Upper lobe of left lung (tissue), 6 donors: ENCODE measurements around the gene UNC13C. TPM values are rescaled to one million over a fixed set of nuclear protein-coding genes. Genes with fewer than 3 reads are reported as not detected.

Experiments
- ATAC-seq, 2 donors: fragments of 200-7000 bp; cut with Tn5 transposase; one replicate each; pipeline ENCODE4 v1.9.1; 2022; ENCODE audit warnings: mild to moderate bottlenecking in 2 of 2, moderate library complexity in 2 of 2; ENCODE audit not compliant: low FRiP score in 2 of 2
- DNase-seq, 2 donors: peaks; one replicate each; pipeline ENCODE4 v3.0.0-alpha.2; 2019 to 2020
- H3K27ac ChIP-seq, 4 donors: fragments of 200-600 bp; sonication (generic); one replicate each; pipeline ENCODE4 v1.5.1; 2016 to 2019
- H3K27me3 ChIP-seq, 4 donors: fragments of 200-600 bp; sonication (generic); one replicate each; pipeline ENCODE4 v1.5.1; 2017 to 2019
- H3K36me3 ChIP-seq, 4 donors: fragments of 200-600 bp; sonication (generic); one replicate each; pipeline ENCODE4 v1.5.1; 2016 to 2019
- H3K4me1 ChIP-seq, 4 donors: fragments of 200-600 bp; sonication (generic); one replicate each; pipeline ENCODE4 v1.5.1; 2018 to 2019
- H3K4me3 ChIP-seq, 4 donors: fragments of 200-600 bp; sonication (generic); one replicate each; pipeline ENCODE4 v1.5.1; 2017 to 2019; ENCODE audit warnings: mild to moderate bottlenecking in 2 of 4, moderate library complexity in 1 of 4
- H3K9me3 ChIP-seq, 4 donors: fragments of 200-600 bp; sonication (generic); one replicate each; pipeline ENCODE4 v1.5.1; 2018 to 2019
- EP300 ChIP-seq, 4 donors: sonication (generic); formaldehyde crosslinking; IDR thresholded peaks; one replicate each; pipeline ENCODE4 v1.5.1; 2017; ENCODE audit warnings: antibody characterized with exemption in 4 of 4, control low read depth in 2 of 4
- POLR2A ChIP-seq, 4 donors: fragments of 450-650 bp; IDR thresholded peaks; one replicate each; pipeline ENCODE4 v1.5.1; 2016 to 2017; ENCODE audit warnings: antibody characterized with exemption in 4 of 4, mild to moderate bottlenecking in 2 of 4
- POLR2AphosphoS5 ChIP-seq, 2 donors: sonication (generic); formaldehyde crosslinking; IDR thresholded peaks; one replicate each; pipeline ENCODE4 v1.5.1; 2017; ENCODE audit warnings: antibody characterized with exemption in 2 of 2
- WGBS, 2 donors: methylation state at CpG; one replicate each; pipeline ENCODE4 v1.1.5; 2017 to 2018; 5-methylcytosine and 5-hydroxymethylcytosine counted together
- total RNA-seq, 6 donors: library from RNA; depleted of rRNA in 4 of 6; stranded (reverse); fragments of >200 nt in 4 of 6; gene quantifications; one replicate each; pipeline versions ENCODE4 v1.1.0 to v1.2.1, GENCODE V29; 2016 to 2021
- TF ChIP-seq, protein P1 (sequence below), 6 experiments: fragments of 450-650 bp in 4 of 6; fragments of 200-600 bp in 2 of 6; sonication (generic) in 2 of 6; IDR thresholded peaks; one replicate each; pipeline ENCODE4 v1.5.1; 2016 to 2019; ENCODE audit warnings: antibody characterized with exemption in 6 of 6
- donor health status: DM: no; HTN: no; CAD: no; lungs with moderate emphysema.
- donor health status: DM: no; HTN: yes; CAD: no; lungs with severe emphysema.

The UNC13C gene
- total RNA-seq, 6 donors from 2014 or later: 0.07 to 1.0 (median 0.34) TPM

DNA sequence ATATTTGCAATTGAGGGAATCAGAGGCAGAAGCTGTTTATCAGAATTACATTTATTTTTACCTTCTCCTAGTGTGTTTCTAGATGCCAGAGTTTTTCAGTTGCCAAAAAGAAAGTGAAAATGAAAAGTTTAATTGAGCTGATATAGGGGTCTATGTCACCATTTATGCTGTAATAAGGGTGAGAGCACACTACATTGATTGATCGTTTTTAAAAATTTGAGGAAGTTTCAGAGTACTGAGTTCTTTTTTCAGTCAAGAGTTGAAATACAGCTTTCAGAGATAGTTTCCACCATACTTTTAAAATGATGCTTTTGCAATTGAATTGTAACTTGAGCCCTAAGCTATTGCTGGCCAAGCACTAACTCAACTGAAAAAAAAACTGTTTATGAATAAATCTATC, 326.9 kb downstream of the UNC13C start:
- TF ChIP-seq POLR2AphosphoS5 (IDR thresholded peaks at IDR 0.05) (no peak), EP300 (IDR thresholded peaks at IDR 0.05) (no peak), POLR2A (IDR thresholded peaks at IDR 0.05) (no peak)
- TF ChIP-seq, protein P1, sequence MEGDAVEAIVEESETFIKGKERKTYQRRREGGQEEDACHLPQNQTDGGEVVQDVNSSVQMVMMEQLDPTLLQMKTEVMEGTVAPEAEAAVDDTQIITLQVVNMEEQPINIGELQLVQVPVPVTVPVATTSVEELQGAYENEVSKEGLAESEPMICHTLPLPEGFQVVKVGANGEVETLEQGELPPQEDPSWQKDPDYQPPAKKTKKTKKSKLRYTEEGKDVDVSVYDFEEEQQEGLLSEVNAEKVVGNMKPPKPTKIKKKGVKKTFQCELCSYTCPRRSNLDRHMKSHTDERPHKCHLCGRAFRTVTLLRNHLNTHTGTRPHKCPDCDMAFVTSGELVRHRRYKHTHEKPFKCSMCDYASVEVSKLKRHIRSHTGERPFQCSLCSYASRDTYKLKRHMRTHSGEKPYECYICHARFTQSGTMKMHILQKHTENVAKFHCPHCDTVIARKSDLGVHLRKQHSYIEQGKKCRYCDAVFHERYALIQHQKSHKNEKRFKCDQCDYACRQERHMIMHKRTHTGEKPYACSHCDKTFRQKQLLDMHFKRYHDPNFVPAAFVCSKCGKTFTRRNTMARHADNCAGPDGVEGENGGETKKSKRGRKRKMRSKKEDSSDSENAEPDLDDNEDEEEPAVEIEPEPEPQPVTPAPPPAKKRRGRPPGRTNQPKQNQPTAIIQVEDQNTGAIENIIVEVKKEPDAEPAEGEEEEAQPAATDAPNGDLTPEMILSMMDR (IDR thresholded peaks at IDR 0.05): no peak
- Histone ChIP-seq H3K27ac (no peak overlapping the region), H3K4me3 (no peak overlapping the region), H3K9me3 (no peaks in the 10 kb centered on the region), H3K4me1 (no peaks in the 10 kb centered on the region), H3K27me3 (no peaks in the 10 kb centered on the region), H3K36me3 (no peaks in the 10 kb centered on the region)
- 66 to 71% methylated on average over 1 of the region's 1 CpG for WGBS, 2 donors
- DNase-seq (no peak), ATAC-seq (no peak)

DNA sequence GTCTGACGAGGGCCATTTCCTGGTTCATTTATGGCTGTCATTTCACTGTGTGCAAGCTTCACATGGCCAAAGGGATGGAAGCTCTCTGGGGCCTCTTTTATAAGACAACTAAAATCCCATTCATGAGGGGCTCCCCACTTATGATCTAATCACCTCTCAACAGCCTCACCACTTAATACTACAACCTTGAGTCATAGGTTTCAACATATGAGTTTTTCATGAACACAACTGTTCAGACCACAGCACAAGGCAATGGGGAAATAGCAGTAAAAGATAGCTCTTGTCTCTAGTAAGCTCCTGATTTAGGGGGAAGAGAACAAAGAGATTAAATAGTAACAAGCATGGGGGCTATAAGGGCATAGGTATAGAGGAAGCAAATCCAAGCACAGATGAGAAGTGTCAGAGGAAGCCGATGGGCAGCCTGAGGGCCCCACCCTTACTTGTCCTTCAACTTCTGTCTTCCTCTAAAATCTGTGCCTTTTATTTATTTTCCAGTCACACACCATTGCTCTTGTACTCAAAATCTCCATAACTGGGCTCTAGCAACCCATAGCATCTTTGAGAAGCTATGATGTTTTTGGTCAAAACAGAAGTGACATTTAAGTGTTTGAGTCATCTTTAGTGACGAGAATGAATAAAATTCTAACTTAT, 329.1 kb downstream of the UNC13C start:
- no peak for TF ChIP-seq POLR2AphosphoS5 (IDR thresholded peaks at IDR 0.05)
- TF ChIP-seq, protein P1 (IDR thresholded peaks at IDR 0.05): no peak
- Histone ChIP-seq H3K4me3 (no peak overlapping the region), H3K36me3 (no peaks in the 10 kb centered on the region), H3K27ac (no peak overlapping the region), H3K27me3 (no peaks in the 10 kb centered on the region), H3K9me3 (no peaks in the 10 kb centered on the region), H3K4me1 (no peaks in the 10 kb centered on the region)
- WGBS, 2 donors: 78 to 84% methylated on average over 3 of the region's 3 CpGs
- DNase-seq (no peak), ATAC-seq (no peak)

DNA sequence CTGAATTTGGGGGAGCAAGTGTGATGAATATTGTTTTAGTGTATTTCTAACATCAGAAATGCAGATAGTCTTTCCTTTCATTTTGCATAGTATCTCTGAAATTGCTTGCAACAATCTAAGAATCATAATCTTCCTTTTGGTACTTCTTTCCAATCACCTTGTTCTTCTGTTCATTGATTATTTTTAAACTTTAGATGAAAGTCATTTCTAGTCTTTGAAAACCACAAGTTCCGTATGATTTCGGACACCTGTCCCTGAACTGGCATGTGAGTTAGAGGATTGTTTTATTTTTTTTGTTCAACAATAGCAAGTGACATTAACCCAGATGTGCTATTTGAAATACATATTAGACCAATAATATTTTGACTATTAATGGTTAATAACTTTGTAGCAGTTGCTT, 329.7 kb downstream of the UNC13C start:
- TF ChIP-seq, protein P1 (IDR thresholded peaks at IDR 0.05): no peak
- TF ChIP-seq EP300 (IDR thresholded peaks at IDR 0.05) (no peak), POLR2A (IDR thresholded peaks at IDR 0.05) (no peak), POLR2AphosphoS5 (IDR thresholded peaks at IDR 0.05) (no peak)
- no peak for ATAC-seq
- Histone ChIP-seq H3K4me1 (no peaks in the 10 kb centered on the region), H3K36me3 (no peaks in the 10 kb centered on the region), H3K27ac (no peak overlapping the region), H3K4me3 (no peak overlapping the region), H3K9me3 (no peaks in the 10 kb centered on the region), H3K27me3 (no peaks in the 10 kb centered on the region)
- DNase-seq: no peak
- 96% methylated on average over 2 of the region's 2 CpGs for WGBS, 2 donors

DNA sequence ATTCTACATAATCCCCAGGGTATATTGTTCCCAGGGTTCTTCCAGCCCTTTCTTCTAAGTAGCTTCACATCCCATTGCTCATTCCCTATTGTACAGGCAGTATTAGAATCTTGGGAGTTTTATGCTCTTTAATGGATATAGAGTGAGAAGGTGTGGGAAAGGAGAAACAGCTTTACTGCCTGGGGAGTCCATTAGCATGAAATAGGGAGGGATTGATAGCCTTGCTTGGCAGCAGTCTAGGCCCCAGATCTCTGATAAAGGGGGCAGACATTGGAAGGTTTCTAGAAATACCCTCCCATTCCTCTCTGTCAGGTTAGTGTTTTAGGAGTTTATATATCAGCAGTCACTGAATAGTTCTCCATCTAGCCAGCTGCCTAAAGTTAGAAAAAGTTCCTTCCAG, 334.3 kb downstream of the UNC13C start:
- no peak overlapping the region for H3K27ac ChIP-seq
- TF ChIP-seq POLR2AphosphoS5 (IDR thresholded peaks at IDR 0.05): no peak
- TF ChIP-seq, protein P1 (IDR thresholded peaks at IDR 0.05): no peak
- TF ChIP-seq EP300 (IDR thresholded peaks at IDR 0.05): no peak
- no peak for TF ChIP-seq POLR2A (IDR thresholded peaks at IDR 0.05)
- no peaks in the 10 kb centered on the region for H3K4me1 ChIP-seq
- no peaks in the 10 kb centered on the region for H3K27me3 ChIP-seq
- no peaks in the 10 kb centered on the region for H3K9me3 ChIP-seq
- ATAC-seq (no peak), DNase-seq (no peak)
- no peak overlapping the region for H3K4me3 ChIP-seq
- H3K36me3 ChIP-seq: no peaks in the 10 kb centered on the region

DNA sequence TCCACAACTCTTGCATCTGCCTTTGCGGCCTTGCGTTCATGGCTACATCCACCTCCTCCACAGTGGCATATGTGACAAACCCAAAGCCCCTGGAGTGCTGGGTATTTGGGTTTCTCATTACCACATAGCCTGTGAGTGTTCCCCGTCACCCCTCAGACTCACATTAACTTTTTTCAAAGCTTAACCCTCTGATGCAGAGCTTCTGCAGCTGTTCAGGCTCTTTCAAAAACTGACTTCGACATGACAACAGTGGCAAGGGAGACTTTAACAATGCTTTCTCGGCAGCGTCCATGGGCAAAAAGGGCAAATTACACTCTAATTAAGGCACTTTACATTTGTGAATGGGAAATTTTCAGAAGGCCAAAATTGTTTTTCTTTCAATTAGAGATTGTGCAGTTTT, 343.2 kb downstream of the UNC13C start:
- no peaks in the 10 kb centered on the region for H3K27me3 ChIP-seq
- no peak overlapping the region for H3K27ac ChIP-seq
- WGBS, 2 donors: 73 to 88% methylated on average over 6 of the region's 6 CpGs
- DNase-seq: no peak
- H3K4me3 ChIP-seq: no peak overlapping the region
- TF ChIP-seq POLR2AphosphoS5 (IDR thresholded peaks at IDR 0.05) (no peak), EP300 (IDR thresholded peaks at IDR 0.05) (no peak), POLR2A (IDR thresholded peaks at IDR 0.05) (no peak)
- TF ChIP-seq, protein P1 (IDR thresholded peaks at IDR 0.05): no peak
- no peak for ATAC-seq
- no peaks in the 10 kb centered on the region for H3K4me1 ChIP-seq
- H3K36me3 ChIP-seq: no peaks in the 10 kb centered on the region
- H3K9me3 ChIP-seq: no peaks in the 10 kb centered on the region
